Neural progenitor cell (in vitro differentiated cells): ENCODE data around the gene ZNF653.

Experiments
- EZH2 ChIP-seq: fragments of 200-600 bp; sonication (generic); IDR thresholded peaks from 2 replicates; pipeline ENCODE4 v1.6.1; 2017; ENCODE audit warnings: antibody characterized with exemption, mild to moderate bottlenecking, moderate library complexity
- EZH2phosphoT487 ChIP-seq: fragments of 200-600 bp; sonication (generic); IDR thresholded peaks from 2 replicates; pipeline ENCODE4 v1.6.1; 2017; ENCODE audit warnings: antibody characterized with exemption
- TF ChIP-seq, protein P1 (sequence below): fragments of 200-600 bp; sonication (generic); IDR thresholded peaks from 2 replicates; pipeline ENCODE4 v1.5.1; 2017; ENCODE audit warnings: antibody characterized with exemption, mild to moderate bottlenecking

DNA sequence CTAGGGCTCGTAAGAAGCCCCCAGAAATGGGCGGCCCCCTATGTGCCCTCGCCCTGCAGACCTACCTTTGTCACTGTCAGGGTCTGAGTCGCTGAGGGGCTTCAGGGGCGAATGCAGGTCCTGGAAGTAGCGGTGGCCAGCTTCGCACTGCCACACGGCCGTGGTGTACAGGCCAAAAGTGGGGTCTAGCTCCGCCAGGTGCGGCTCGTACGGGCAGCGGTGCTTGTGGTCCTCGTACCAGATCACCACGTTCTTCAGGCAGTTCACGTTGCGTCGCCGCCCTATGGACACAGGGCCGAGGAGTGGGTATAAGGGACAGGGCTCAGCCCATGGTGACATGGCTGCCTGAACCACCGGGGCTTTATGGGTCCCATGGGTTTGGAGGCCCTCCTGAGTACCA, 9.8 kb downstream of the ZNF653 start:
- TF ChIP-seq, protein P1, sequence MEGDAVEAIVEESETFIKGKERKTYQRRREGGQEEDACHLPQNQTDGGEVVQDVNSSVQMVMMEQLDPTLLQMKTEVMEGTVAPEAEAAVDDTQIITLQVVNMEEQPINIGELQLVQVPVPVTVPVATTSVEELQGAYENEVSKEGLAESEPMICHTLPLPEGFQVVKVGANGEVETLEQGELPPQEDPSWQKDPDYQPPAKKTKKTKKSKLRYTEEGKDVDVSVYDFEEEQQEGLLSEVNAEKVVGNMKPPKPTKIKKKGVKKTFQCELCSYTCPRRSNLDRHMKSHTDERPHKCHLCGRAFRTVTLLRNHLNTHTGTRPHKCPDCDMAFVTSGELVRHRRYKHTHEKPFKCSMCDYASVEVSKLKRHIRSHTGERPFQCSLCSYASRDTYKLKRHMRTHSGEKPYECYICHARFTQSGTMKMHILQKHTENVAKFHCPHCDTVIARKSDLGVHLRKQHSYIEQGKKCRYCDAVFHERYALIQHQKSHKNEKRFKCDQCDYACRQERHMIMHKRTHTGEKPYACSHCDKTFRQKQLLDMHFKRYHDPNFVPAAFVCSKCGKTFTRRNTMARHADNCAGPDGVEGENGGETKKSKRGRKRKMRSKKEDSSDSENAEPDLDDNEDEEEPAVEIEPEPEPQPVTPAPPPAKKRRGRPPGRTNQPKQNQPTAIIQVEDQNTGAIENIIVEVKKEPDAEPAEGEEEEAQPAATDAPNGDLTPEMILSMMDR = no peak
- no peak for TF ChIP-seq EZH2phosphoT487
- no peak for TF ChIP-seq EZH2
